ENCODE measurements around the gene SLC25A42.

GRCh38 chr19:19107654-19108053 is 43.9 kb downstream of the SLC25A42 start:
- no peak for TF ChIP-seq POLR2A (IDR thresholded peaks at IDR 0.05; ENCODE audit: low read depth, low read length)
- no peak for TF ChIP-seq CTCF (IDR thresholded peaks at IDR 0.05; ENCODE audit: extremely low read depth in 1 of 2, insufficient read depth in 1 of 2, low read depth in 1 of 2, low read length in 2 of 2)
- no peak for TF ChIP-seq MAX (IDR thresholded peaks at IDR 0.05; ENCODE audit: insufficient read depth, insufficient read length)
- TF ChIP-seq POLR2AphosphoS5 (IDR thresholded peaks at IDR 0.05; ENCODE audit: insufficient read depth, low read depth, low read length) = no peak
- TF ChIP-seq FOS (IDR thresholded peaks at IDR 0.05; ENCODE audit: borderline replicate concordance, insufficient read depth, low read length) = no peak
